ENCODE results near the gene PTBP1. TPM values are rescaled to one million over a fixed set of nuclear protein-coding genes. Genes with fewer than 3 reads are reported as not detected.

PTBP1 gene
- total and polyA plus RNA-seq, 2 of the 13 experiments (the other 11 are each of a cell fraction or from before 2014, with no cell fraction given), result 195 to 288 TPM

DNA sequence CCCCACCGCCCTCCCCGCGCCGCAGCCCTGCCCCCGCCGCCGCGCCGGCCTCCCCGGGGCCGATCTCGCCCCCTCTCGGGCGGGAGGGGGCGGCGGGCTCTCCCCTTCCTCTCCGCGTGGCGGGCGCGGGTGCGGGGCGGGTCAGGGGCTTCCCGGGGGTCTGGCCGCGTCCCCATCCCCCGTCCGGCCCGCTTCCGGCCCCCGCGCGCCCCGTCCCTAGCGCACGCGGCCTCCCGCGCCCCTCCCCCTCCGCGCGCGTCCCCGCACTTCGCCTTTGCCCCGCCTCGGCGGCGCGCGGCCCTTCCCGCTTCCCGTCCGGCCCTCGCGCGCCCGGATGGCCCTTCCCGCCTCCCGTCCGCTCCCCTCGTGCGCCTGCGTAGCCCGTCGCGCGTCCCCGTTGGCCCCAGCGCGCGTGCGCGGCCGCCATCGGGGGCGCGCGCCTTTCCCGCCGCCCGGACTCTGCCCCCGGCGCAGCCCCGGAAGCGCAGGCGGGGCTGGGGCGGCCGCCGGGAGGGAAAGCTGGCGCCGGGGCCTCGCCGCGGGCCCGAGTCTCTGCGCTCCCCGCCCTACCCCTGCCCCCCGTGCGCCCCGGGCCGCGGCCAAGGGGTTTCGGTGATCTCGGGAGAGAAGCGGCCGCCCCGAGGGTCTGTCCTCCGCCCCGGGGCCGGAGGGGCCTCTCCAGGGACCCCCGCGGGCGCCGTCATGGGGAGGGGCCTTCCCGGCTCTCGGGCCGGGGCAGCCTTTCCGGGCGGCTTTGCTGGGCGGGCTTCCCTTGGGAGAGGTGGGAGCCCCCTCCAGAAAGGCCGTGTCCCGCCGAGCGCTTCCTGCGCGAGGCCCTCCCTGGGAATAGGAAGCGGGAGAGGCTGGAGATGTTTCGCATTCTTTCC lies 519 bp downstream of the PTBP1 start (continued):
- TF ChIP-seq ZBTB33 (CRISPR knock-in tag; IDR thresholded peaks at IDR 0.05) (no peak), ZNF180 (CRISPR knock-in tag; IDR thresholded peaks at IDR 0.05; ENCODE audit: borderline replicate concordance, low read depth) (no peak), HOXD1 (CRISPR knock-in tag; IDR thresholded peaks at IDR 0.05) (no peak), IRF9 (CRISPR knock-in tag; IDR thresholded peaks at IDR 0.05; ENCODE audit: borderline replicate concordance) (no peak), HNF1B (CRISPR knock-in tag; IDR thresholded peaks at IDR 0.05) (no peak), EP300 (IDR thresholded peaks at IDR 0.05; ENCODE audit: low read depth in 2 of 2, low read length in 2 of 2) (no peak; a peak in 1 of 4 replicates), EP300 (CRISPR knock-in tag; IDR thresholded peaks at IDR 0.05; ENCODE audit: borderline replicate concordance) (no peak), LCORL (IDR thresholded peaks at IDR 0.05) (no peak), LCORL (CRISPR knock-in tag; IDR thresholded peaks at IDR 0.05) (no peak), HNRNPL (IDR thresholded peaks at IDR 0.05; ENCODE audit: low read depth, low read length) (no peak), GRHL1 (CRISPR knock-in tag; conservative IDR thresholded peaks at IDR 0.05) (no peak), ZNF713 (CRISPR knock-in tag; IDR thresholded peaks at IDR 0.05) (no peak), ZBTB42 (CRISPR knock-in tag; IDR thresholded peaks at IDR 0.05) (no peak), MYNN (CRISPR knock-in tag; IDR thresholded peaks at IDR 0.05; ENCODE audit: low read depth) (no peak), NFE2 (CRISPR knock-in tag; IDR thresholded peaks at IDR 0.05) (no peak), SPEN (CRISPR knock-in tag; IDR thresholded peaks at IDR 0.05; ENCODE audit: low read depth) (no peak; the same call in 1 of the 2 replicates), SNAPC2 (CRISPR knock-in tag; IDR thresholded peaks at IDR 0.05) (no peak), GATAD1 (CRISPR knock-in tag; IDR thresholded peaks at IDR 0.05) (0 out of 2 replicates have a peak, but pooled peaks have one; percentile 24), ELF4 (CRISPR knock-in tag; IDR thresholded peaks at IDR 0.05; ENCODE audit: borderline replicate concordance) (no peak), HDAC1 (CRISPR knock-in tag; IDR thresholded peaks at IDR 0.05) (0 out of 2 replicates have a peak, but pooled peaks have one; percentile 26), HHEX (CRISPR knock-in tag; IDR thresholded peaks at IDR 0.05) (no peak)
- TF ChIP-seq, protein P1, sequence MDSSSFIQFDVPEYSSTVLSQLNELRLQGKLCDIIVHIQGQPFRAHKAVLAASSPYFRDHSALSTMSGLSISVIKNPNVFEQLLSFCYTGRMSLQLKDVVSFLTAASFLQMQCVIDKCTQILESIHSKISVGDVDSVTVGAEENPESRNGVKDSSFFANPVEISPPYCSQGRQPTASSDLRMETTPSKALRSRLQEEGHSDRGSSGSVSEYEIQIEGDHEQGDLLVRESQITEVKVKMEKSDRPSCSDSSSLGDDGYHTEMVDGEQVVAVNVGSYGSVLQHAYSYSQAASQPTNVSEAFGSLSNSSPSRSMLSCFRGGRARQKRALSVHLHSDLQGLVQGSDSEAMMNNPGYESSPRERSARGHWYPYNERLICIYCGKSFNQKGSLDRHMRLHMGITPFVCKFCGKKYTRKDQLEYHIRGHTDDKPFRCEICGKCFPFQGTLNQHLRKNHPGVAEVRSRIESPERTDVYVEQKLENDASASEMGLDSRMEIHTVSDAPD (CRISPR knock-in tag; IDR thresholded peaks at IDR 0.05), result no peak
